IgD-negative memory B cell (primary cell): ENCODE measurements around the gene NOTCH1. TPM values are rescaled to one million over a fixed set of nuclear protein-coding genes. Genes with fewer than 3 reads are reported as not detected.

Experiments
- H3K27ac Mint-ChIP-seq, 3 donors: one replicate each; pipeline ENCODE4 v1.8.0; 2020 to 2022; ENCODE audit warnings: mild to moderate bottlenecking in 3 of 3, mixed read lengths in 3 of 3, moderate library complexity in 1 of 3
- H3K27me3 Mint-ChIP-seq: one replicate; pipeline ENCODE4 v1.8.0; 2021; ENCODE audit warnings: mixed read lengths
- H3K36me3 Mint-ChIP-seq: one replicate; pipeline ENCODE4 v1.8.0; 2020; ENCODE audit warnings: mild to moderate bottlenecking, mixed read lengths
- H3K4me1 Mint-ChIP-seq, 3 donors: one replicate each; pipeline ENCODE4 v1.8.0; 2020 to 2022; ENCODE audit warnings: mixed read lengths in 3 of 3, mild to moderate bottlenecking in 1 of 3
- H3K4me3 Mint-ChIP-seq, 4 donors: one replicate each; pipeline ENCODE4 v1.8.0; 2020 to 2022; ENCODE audit warnings: mild to moderate bottlenecking in 4 of 4, mixed read lengths in 4 of 4, moderate library complexity in 3 of 4
- H3K9me3 Mint-ChIP-seq, 3 donors: one replicate each; pipeline ENCODE4 v1.8.0; 2020 to 2021; ENCODE audit warnings: mixed read lengths in 3 of 3, mild to moderate bottlenecking in 1 of 3
- polyA plus RNA-seq: library from polyadenylated mRNA; unstranded; fragments of 300-500 nt; fragmentation: Illumina TruSeq; gene quantifications from one replicate; pipeline ENCODE4 v1.2.3, GENCODE V29; 2021

Gene NOTCH1
- polyA plus RNA-seq, 1 donor from 2014 or later = 3.5 TPM

- H3K4me1 Mint-ChIP-seq = no peaks in the 10 kb centered on the region
- no peaks in the 10 kb centered on the region for H3K27me3 Mint-ChIP-seq
- no peaks in the 10 kb centered on the region for H3K36me3 Mint-ChIP-seq
- H3K27ac Mint-ChIP-seq = no peak overlapping the region
- H3K4me3 Mint-ChIP-seq = no peak overlapping the region
- H3K9me3 Mint-ChIP-seq = no peaks in the 10 kb centered on the region
Measured at GRCh38 chr9:136517012-136517743, 28.7 kb downstream of the NOTCH1 start.

GRCh38 chr9:136516191-136516654 is 29.6 kb downstream of the NOTCH1 start:
- H3K36me3 Mint-ChIP-seq = no peaks in the 10 kb centered on the region
- H3K27me3 Mint-ChIP-seq = no peaks in the 10 kb centered on the region
- H3K27ac Mint-ChIP-seq = no peak overlapping the region
- no peak overlapping the region for H3K4me3 Mint-ChIP-seq
- H3K4me1 Mint-ChIP-seq = no peaks in the 10 kb centered on the region
- H3K9me3 Mint-ChIP-seq = no peaks in the 10 kb centered on the region

- Mint-ChIP-seq H3K27ac (no peak overlapping the region), H3K4me1 (no peaks in the 10 kb centered on the region), H3K36me3 (no peaks in the 10 kb centered on the region), H3K27me3 (no peaks in the 10 kb centered on the region), H3K4me3 (no peak overlapping the region), H3K9me3 (no peaks in the 10 kb centered on the region)
Measured at GRCh38 chr9:136515276-136515675, 30.6 kb downstream of the NOTCH1 start.

- no peak overlapping the region for H3K27ac Mint-ChIP-seq
Measured at GRCh38 chr9:136514022-136514714, 31.7 kb downstream of the NOTCH1 start.

DNA sequence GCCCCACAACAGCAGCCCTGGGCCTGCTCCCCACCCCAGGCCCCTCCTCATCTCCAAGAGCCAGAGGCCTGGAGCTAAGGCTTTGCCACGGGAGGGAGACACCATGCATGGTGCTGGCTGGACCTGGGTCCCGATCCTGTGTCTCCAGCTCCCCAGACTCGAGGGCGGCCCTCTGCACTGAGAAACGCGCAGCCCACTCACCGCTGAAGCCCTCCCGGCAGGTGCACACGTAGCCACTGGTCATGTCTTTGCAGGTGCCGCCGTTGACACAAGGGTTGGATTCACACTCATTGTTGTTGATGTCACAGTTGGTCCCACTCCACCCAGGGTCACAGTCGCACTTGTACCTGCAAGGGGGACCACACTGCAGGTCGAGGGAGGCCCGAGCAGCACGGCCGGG is 32.7 kb downstream of the NOTCH1 start:
- Mint-ChIP-seq H3K36me3 (no peaks in the 10 kb centered on the region), H3K27me3 (no peaks in the 10 kb centered on the region), H3K4me1 (no peaks in the 10 kb centered on the region), H3K4me3 (no peak overlapping the region), H3K27ac (no peak overlapping the region), H3K9me3 (no peaks in the 10 kb centered on the region)

More at GRCh38 chr9:136514022-136514714, 31.7 kb downstream of the NOTCH1 start:
- no peak overlapping the region for H3K4me3 Mint-ChIP-seq
- no peaks in the 10 kb centered on the region for H3K9me3 Mint-ChIP-seq
- no peaks in the 10 kb centered on the region for H3K27me3 Mint-ChIP-seq
- H3K36me3 Mint-ChIP-seq = no peaks in the 10 kb centered on the region
- no peaks in the 10 kb centered on the region for H3K4me1 Mint-ChIP-seq

DNA sequence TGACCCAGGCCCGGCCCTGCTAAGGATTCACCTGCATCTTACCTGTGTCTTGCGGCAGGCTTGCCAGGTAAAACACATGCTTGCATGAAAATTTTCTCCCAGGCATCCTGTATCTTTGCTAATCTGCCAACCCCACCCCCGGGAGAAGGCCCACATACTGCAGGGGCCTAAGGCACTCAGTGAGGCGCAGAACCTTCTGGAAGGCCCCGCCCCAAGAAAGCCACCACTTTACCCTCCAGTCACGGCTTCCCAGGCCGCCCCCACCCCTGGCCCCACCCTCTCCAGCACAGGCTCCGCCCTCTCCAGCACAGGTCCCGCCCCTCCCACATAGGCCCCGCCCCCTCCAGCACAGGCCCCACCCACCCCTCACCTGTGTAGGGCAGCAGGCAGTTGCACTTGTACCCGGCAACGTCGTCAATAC is 33.2 kb downstream of the NOTCH1 start:
- no peaks in the 10 kb centered on the region for H3K9me3 Mint-ChIP-seq
- H3K27me3 Mint-ChIP-seq = no peaks in the 10 kb centered on the region
- no peak overlapping the region for H3K27ac Mint-ChIP-seq
- no peaks in the 10 kb centered on the region for H3K36me3 Mint-ChIP-seq
- H3K4me1 Mint-ChIP-seq = no peaks in the 10 kb centered on the region
- no peak overlapping the region for H3K4me3 Mint-ChIP-seq

DNA sequence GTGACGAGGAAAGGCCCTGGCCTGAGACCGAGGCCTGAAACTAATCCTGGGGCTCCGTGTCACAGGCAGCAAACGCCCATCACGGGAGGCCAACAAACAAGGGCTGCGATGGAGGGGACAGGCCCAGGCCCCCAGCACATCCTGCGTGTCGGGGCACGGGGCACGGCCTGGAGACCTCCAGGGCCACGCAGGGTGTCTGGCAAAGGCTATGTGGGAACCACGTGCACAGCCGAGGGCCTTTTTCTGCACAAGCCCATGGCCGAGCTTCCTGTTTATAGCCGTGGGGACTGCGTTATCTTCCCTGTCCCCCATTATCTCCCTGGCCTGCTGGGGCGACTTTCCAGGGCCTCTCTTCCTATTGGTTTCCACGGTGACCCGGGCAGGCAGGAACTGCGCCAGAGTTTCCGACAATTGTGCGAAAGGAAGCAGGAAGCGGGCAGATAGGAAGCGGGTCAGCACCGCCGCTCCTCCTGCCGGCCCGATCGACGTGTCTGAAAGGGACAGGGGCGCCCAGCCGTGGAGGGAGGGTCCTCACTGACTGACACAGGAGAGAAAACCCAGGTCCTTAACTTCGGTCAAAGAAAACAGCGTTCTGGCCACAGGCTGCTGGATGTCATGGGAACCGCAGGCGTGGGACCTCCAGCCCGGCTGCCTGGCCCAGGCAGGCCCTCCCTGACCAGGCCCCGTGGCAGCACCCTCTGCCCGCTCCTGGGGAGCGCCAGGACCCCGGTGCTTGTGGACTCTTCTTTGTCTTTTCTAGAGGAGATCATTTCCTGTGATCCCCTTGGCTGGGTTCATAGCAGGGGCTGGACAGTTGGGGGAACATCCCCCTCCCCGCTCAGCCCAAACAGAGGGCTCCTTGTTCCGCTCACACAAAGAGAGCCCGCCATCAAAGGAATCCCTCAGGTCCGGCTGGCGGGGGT is 33.9 kb downstream of the NOTCH1 start:
- Mint-ChIP-seq H3K4me3 (no peak overlapping the region), H3K36me3 (no peaks in the 10 kb centered on the region), H3K27ac (no peak overlapping the region), H3K4me1 (no peaks in the 10 kb centered on the region), H3K9me3 (no peaks in the 10 kb centered on the region), H3K27me3 (no peaks in the 10 kb centered on the region)

GRCh38 chr9:136511144-136511669 is 34.6 kb downstream of the NOTCH1 start:
- no peaks in the 10 kb centered on the region for H3K9me3 Mint-ChIP-seq
- H3K36me3 Mint-ChIP-seq = no peaks in the 10 kb centered on the region
- no peaks in the 10 kb centered on the region for H3K4me1 Mint-ChIP-seq

GRCh38 chr9:136510561-136510960 is 35.3 kb downstream of the NOTCH1 start:
- Mint-ChIP-seq H3K27ac (no peak overlapping the region), H3K4me3 (no peak overlapping the region), H3K4me1 (no peaks in the 10 kb centered on the region), H3K9me3 (no peaks in the 10 kb centered on the region), H3K36me3 (no peaks in the 10 kb centered on the region), H3K27me3 (no peaks in the 10 kb centered on the region)

More at GRCh38 chr9:136511144-136511669, 34.6 kb downstream of the NOTCH1 start:
- Mint-ChIP-seq H3K4me3 (no peak overlapping the region), H3K27me3 (no peaks in the 10 kb centered on the region), H3K27ac (no peak overlapping the region)

GRCh38 chr9:136509549-136509948 is 36.3 kb downstream of the NOTCH1 start:
- no peaks in the 10 kb centered on the region for H3K9me3 Mint-ChIP-seq
- H3K27ac Mint-ChIP-seq = no peak overlapping the region
- no peak overlapping the region for H3K4me3 Mint-ChIP-seq
- H3K27me3 Mint-ChIP-seq = no peaks in the 10 kb centered on the region
- no peaks in the 10 kb centered on the region for H3K4me1 Mint-ChIP-seq
- H3K36me3 Mint-ChIP-seq = no peaks in the 10 kb centered on the region

- H3K9me3 Mint-ChIP-seq = no peaks in the 10 kb centered on the region
- H3K27ac Mint-ChIP-seq = no peak overlapping the region
- H3K4me1 Mint-ChIP-seq = no peaks in the 10 kb centered on the region
Measured at GRCh38 chr9:136508729-136509500, 36.9 kb downstream of the NOTCH1 start.

DNA sequence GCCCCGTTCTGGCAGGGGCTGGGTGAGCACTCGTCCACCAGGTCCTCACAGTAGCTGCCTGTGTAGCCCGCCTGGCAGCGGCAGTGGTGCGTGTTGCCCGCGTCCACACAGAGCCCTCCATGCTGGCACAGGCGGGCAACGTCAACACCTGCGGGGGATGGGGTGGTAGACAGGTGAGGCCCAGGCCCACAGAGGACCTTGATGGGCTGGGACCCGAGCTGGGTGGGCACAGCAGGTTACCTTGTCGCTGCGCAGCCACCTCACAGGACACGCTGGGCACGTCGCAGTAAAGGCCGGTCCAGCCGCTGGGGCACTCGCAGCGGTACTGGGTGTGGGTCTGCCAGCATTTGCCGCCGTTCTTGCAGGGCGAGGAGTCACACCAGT is 37.9 kb downstream of the NOTCH1 start:
- H3K4me1 Mint-ChIP-seq = no peaks in the 10 kb centered on the region
- H3K27me3 Mint-ChIP-seq = no peaks in the 10 kb centered on the region
- no peaks in the 10 kb centered on the region for H3K9me3 Mint-ChIP-seq
- H3K4me3 Mint-ChIP-seq = no peak overlapping the region
- H3K36me3 Mint-ChIP-seq = no peaks in the 10 kb centered on the region
- H3K27ac Mint-ChIP-seq = no peak overlapping the region

More at GRCh38 chr9:136508729-136509500, 36.9 kb downstream of the NOTCH1 start:
- no peaks in the 10 kb centered on the region for H3K27me3 Mint-ChIP-seq
- no peaks in the 10 kb centered on the region for H3K36me3 Mint-ChIP-seq
- no peak overlapping the region for H3K4me3 Mint-ChIP-seq

GRCh38 chr9:136507221-136507991 is 38.4 kb downstream of the NOTCH1 start:
- H3K27ac Mint-ChIP-seq = no peak overlapping the region
- no peaks in the 10 kb centered on the region for H3K4me1 Mint-ChIP-seq
- no peaks in the 10 kb centered on the region for H3K9me3 Mint-ChIP-seq
- H3K36me3 Mint-ChIP-seq = no peaks in the 10 kb centered on the region
- no peaks in the 10 kb centered on the region for H3K27me3 Mint-ChIP-seq
- no peak overlapping the region for H3K4me3 Mint-ChIP-seq

- Mint-ChIP-seq H3K4me3 (no peak overlapping the region), H3K27ac (no peak overlapping the region), H3K9me3 (no peaks in the 10 kb centered on the region), H3K36me3 (no peaks in the 10 kb centered on the region), H3K4me1 (no peaks in the 10 kb centered on the region), H3K27me3 (no peaks in the 10 kb centered on the region)
Measured at GRCh38 chr9:136506425-136506824, 39.4 kb downstream of the NOTCH1 start.
